ENCODE measurements around the gene CHGA. TPM values are rescaled to one million over a fixed set of nuclear protein-coding genes. Genes with fewer than 3 reads are reported as not detected.

CHGA gene
- total and polyA plus RNA-seq, 4 donors, result 0.05 TPM; not detected in 3

GRCh38 chr14:92984082-92984788 is 61.3 kb downstream of the CHGA start:
- 83% methylated on average over 5 of the region's 5 CpGs for WGBS
- Histone ChIP-seq H3K27ac (ENCODE audit: low read depth in 1 of 2, low read length in 2 of 2) (peak overlapping the region; percentile 79 to 82), H3K9me3 (ENCODE audit: control insufficient read depth in 4 of 4, low read length in 3 of 4) (no peaks in the 10 kb centered on the region), H3K9ac (ENCODE audit: low read depth in 1 of 2, low read length in 2 of 2) (peak overlapping the region in 1 of 2 donors; percentile 70), H3K36me3 (ENCODE audit: control insufficient read depth in 4 of 4, insufficient read depth in 3 of 4, low read depth in 1 of 4, low read length in 3 of 4) (no peaks in the 10 kb centered on the region), H3K4me3 (ENCODE audit: low read depth in 1 of 3, low read length in 3 of 3) (no peak overlapping the region), H3K4me1 (ENCODE audit: control insufficient read depth in 4 of 4, insufficient read depth in 4 of 4, low read length in 3 of 4) (peaks cover 11 to 36% (median 32%) of the 10 kb centered on the region in 4 donors), H3K27me3 (ENCODE audit: control insufficient read depth in 4 of 4, insufficient read depth in 4 of 4, low read length in 3 of 4) (no peaks in the 10 kb centered on the region)
- DNase-seq (ENCODE audit: low spot score), result no peak
- TF ChIP-seq EGR1 (IDR thresholded peaks at IDR 0.05; ENCODE audit: low read depth in 2 of 2), result no peak
- no peak for TF ChIP-seq RXRA (IDR thresholded peaks at IDR 0.05)
- no peak for TF ChIP-seq REST (IDR thresholded peaks at IDR 0.05)
- TF ChIP-seq NR2F2 (IDR thresholded peaks at IDR 0.05), result no peak
- no peak for TF ChIP-seq HNF4G (IDR thresholded peaks at IDR 0.05)
- TF ChIP-seq ZBTB33 (IDR thresholded peaks at IDR 0.05), result no peak

Other genes with a start within 250 kb of the CHGA start
- 100 to 1,000 TPM in 1 of 2 donors, 10 to 100 TPM in 1; 60.2 to 192 TPM for gene LGMN, start 174.5 kb upstream of the CHGA start, total RNA-seq
- gene LGMN, start 174.5 kb upstream of the CHGA start, polyA plus RNA-seq, result 10 to 100 TPM; 56.2 to 64.6 TPM
- 10 to 100 TPM; 19.2 to 39.9 TPM for gene GOLGA5, start 128.8 kb upstream of the CHGA start, total RNA-seq
- gene GOLGA5, start 128.8 kb upstream of the CHGA start, polyA plus RNA-seq, result 10 to 100 TPM; 24.6 to 31.9 TPM
- gene ITPK1, start 192.8 kb downstream of the CHGA start, total RNA-seq, result 10 to 100 TPM in 1 of 2 donors, 1 to 10 TPM in 1; 9.0 to 41.2 TPM
- gene ITPK1, start 192.8 kb downstream of the CHGA start, polyA plus RNA-seq, result 10 to 100 TPM in 1 of 2 donors, 1 to 10 TPM in 1; 9.4 to 31.3 TPM

All from liver (tissue), 9 donors.